OCI-LY7 (cell line): Measurements from ENCODE around the gene NDOR1.

ENCODE experiments used
- CTCF ChIP-seq: fragments of 200-600 bp; sonication (generic); conservative IDR thresholded peaks from 2 replicates; pipeline ENCODE4 v1.5.1; 2014; ENCODE audit warnings: mild to moderate bottlenecking, antibody characterized with exemption, low read length, moderate library complexity, mixed read lengths
- EZH2phosphoT487 ChIP-seq: fragments of 200-600 bp; sonication (generic); IDR thresholded peaks from 2 replicates; pipeline ENCODE4 v1.6.1; 2018; ENCODE audit warnings: low read depth, borderline replicate concordance, mild to moderate bottlenecking, mixed run types, antibody characterized with exemption, low read length, moderate library complexity, mixed read lengths

GRCh38 chr9:137234758-137235423 is 29.4 kb downstream of the NDOR1 start:
- no peak for TF ChIP-seq CTCF
- TF ChIP-seq EZH2phosphoT487 = no peak
